OCI-LY1 (cell line): ENCODE data around the gene PRSS35.
"Not testable (repeated sequence)": the region's sequence is repeated elsewhere in the genome, so short reads cannot be mapped to it uniquely, and the experiment has no call there.

Source experiments
- H2AFZ ChIP-seq: fragments of 200-600 bp; sonication (generic), shearing (Covaris generic); 2 replicates; pipeline ENCODE4 v1.6.0; 2014; ENCODE audit warnings: antibody characterized with exemption, mild to moderate bottlenecking, low read length
- H3F3A ChIP-seq: fragments of 200-600 bp; sonication (generic), shearing (Covaris generic); 2 replicates; pipeline ENCODE4 v1.6.0; 2014; ENCODE audit warnings: mild to moderate bottlenecking, antibody characterized with exemption, low read length, moderate library complexity; ENCODE audit not compliant: insufficient read depth
- H3K27ac ChIP-seq: fragments of 200-600 bp; sonication (generic); 2 replicates; pipeline ENCODE4 v1.5.1; 2014; ENCODE audit warnings: low read length, mixed run types, mild to moderate bottlenecking, low read depth; ENCODE audit not compliant: poor library complexity, severe bottlenecking
- H3K27me3 ChIP-seq: fragments of 200-600 bp; sonication (generic); 2 replicates; pipeline ENCODE4 v1.6.0; 2014; ENCODE audit warnings: antibody characterized with exemption, mild to moderate bottlenecking, low read length, moderate library complexity; ENCODE audit not compliant: insufficient read depth
- H3K36me3 ChIP-seq: fragments of 200-600 bp; sonication (generic); 2 replicates; pipeline ENCODE4 v1.6.1; 2014; ENCODE audit warnings: mild to moderate bottlenecking, antibody characterized with exemption, low read length, moderate library complexity, mixed read lengths; ENCODE audit not compliant: insufficient read depth
- H3K4me1 ChIP-seq: fragments of 200-600 bp; sonication (generic); 2 replicates; pipeline ENCODE4 v1.5.1; 2014; ENCODE audit warnings: mild to moderate bottlenecking, low read length, moderate library complexity; ENCODE audit not compliant: insufficient read depth, severe bottlenecking
- H3K4me2 ChIP-seq: fragments of 200-600 bp; sonication (generic), shearing (Covaris generic); 2 replicates; pipeline ENCODE4 v1.6.1; 2014; ENCODE audit warnings: low read length
- H3K4me3 ChIP-seq: fragments of 200-600 bp; sonication (generic); 2 replicates; pipeline ENCODE4 v1.5.1; 2014; ENCODE audit warnings: low read length, low read depth, mild to moderate bottlenecking, mixed read lengths; ENCODE audit not compliant: poor library complexity, severe bottlenecking
- H3K79me2 ChIP-seq: fragments of 200-600 bp; shearing (Covaris generic); 2 replicates; pipeline ENCODE4 v1.6.1; 2016; ENCODE audit warnings: mixed run types, low read length, mixed read lengths; ENCODE audit not compliant: insufficient read depth
- H3K9ac ChIP-seq: fragments of 200-600 bp; sonication (generic), shearing (Covaris generic); 2 replicates; pipeline ENCODE4 v1.6.1; 2014; ENCODE audit warnings: mild to moderate bottlenecking, low read length, mixed read lengths
- H3K9me2 ChIP-seq: fragments of 200-600 bp; sonication (generic), shearing (Covaris generic); 2 replicates; pipeline ENCODE4 v1.6.1; 2014; ENCODE audit warnings: low read depth, mild to moderate bottlenecking, low read length, mixed read lengths
- H3K9me3 ChIP-seq: fragments of 200-600 bp; shearing (Covaris generic); 2 replicates; pipeline ENCODE4 v1.6.1; 2014; ENCODE audit warnings: low read length, mixed read lengths
- H4K20me1 ChIP-seq: fragments of 200-600 bp; sonication (generic), shearing (Covaris generic); 2 replicates; pipeline ENCODE4 v1.6.0; 2016; ENCODE audit warnings: mild to moderate bottlenecking, low read length; ENCODE audit not compliant: insufficient read depth
- EZH2 ChIP-seq: fragments of 200-600 bp; sonication (generic), shearing (Covaris generic); IDR thresholded peaks from 2 replicates; pipeline ENCODE4 v1.8.0; 2017; ENCODE audit warnings: borderline replicate concordance, mixed run types, mild to moderate bottlenecking, antibody characterized with exemption, low read length, moderate library complexity, mixed read lengths
- TF ChIP-seq, protein P1 (sequence below): fragments of 200-600 bp; sonication (generic), shearing (Covaris generic); IDR thresholded peaks from 2 replicates; pipeline ENCODE4 v1.5.1; 2017; ENCODE audit warnings: mild to moderate bottlenecking, antibody characterized with exemption, low read length, moderate library complexity, mixed read lengths

Gene PRSS35

GRCh38 chr6:83556871-83557270, 44.5 kb downstream of the PRSS35 start:
- Histone ChIP-seq H3K36me3 (no peaks in the 10 kb centered on the region), H3K9me2 (no peaks in the 10 kb centered on the region), H3K4me1 (no peaks in the 10 kb centered on the region), H3K79me2 (no peaks in the 10 kb centered on the region), H3F3A (no peaks in the 10 kb centered on the region), H3K4me2 (no peak overlapping the region), H3K4me3 (no peak overlapping the region), H3K27me3 (no peaks in the 10 kb centered on the region), H3K9me3 (no peaks in the 10 kb centered on the region), H3K9ac (no peak overlapping the region), H4K20me1 (no peaks in the 10 kb centered on the region), H2AFZ (no peak overlapping the region), H3K27ac (no peak overlapping the region)
- no peak for TF ChIP-seq EZH2
- TF ChIP-seq, protein P1, sequence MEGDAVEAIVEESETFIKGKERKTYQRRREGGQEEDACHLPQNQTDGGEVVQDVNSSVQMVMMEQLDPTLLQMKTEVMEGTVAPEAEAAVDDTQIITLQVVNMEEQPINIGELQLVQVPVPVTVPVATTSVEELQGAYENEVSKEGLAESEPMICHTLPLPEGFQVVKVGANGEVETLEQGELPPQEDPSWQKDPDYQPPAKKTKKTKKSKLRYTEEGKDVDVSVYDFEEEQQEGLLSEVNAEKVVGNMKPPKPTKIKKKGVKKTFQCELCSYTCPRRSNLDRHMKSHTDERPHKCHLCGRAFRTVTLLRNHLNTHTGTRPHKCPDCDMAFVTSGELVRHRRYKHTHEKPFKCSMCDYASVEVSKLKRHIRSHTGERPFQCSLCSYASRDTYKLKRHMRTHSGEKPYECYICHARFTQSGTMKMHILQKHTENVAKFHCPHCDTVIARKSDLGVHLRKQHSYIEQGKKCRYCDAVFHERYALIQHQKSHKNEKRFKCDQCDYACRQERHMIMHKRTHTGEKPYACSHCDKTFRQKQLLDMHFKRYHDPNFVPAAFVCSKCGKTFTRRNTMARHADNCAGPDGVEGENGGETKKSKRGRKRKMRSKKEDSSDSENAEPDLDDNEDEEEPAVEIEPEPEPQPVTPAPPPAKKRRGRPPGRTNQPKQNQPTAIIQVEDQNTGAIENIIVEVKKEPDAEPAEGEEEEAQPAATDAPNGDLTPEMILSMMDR, result no peak

DNA sequence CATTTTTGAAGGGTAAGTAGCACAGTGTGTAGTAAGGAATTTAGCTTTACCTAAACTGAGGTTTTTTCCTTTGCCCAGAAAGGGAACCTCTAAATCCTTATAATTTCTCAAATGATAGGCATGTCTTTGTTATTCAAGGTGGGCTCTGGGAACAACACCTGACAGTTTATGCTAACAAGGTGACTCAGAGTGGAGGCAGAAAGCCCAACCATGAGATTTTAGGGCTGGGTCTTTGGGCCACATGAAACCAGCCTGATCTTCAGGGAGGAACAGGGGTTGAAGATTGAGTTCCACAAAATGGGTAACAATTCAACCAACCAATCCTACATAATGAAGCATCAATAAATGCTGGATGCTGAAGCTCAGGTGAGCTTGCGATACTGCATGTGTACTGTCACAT, 46.6 kb downstream of the PRSS35 start:
- H3K79me2 ChIP-seq, result no peaks in the 10 kb centered on the region

DNA sequence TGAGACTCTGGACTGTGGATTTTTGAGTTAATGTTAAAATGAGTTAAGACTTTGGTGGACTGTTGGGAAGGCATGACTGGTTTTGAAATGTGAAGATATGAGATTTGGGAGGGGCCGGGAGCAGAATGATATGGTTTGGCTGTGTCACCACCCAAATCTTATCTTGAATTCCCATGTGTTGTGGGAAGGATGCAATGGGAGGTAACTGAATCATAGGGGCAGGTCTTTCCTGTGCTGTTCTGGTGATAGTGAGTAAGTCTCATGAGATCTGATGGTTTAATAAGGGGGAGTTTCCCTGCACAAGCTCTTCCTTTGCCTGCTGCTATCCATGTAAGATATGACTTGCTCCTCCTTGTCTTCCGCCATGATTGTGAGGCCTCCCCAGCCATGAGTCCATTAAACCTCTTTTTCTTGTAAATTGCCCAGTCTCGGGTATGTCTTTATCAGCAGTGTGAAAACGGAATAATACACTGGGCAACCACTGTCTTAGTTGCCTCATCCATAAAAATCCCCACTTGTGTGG, 59.4 kb downstream of the PRSS35 start:
- not testable (repeated sequence) for H3K4me2 ChIP-seq, H3K4me3 ChIP-seq, H3K27me3 ChIP-seq, H3K4me1 ChIP-seq, H3K9me2 ChIP-seq, H4K20me1 ChIP-seq, H2AFZ ChIP-seq, H3K27ac ChIP-seq, H3K36me3 ChIP-seq, H3K9ac ChIP-seq, H3K79me2 ChIP-seq, H3F3A ChIP-seq, H3K9me3 ChIP-seq

More for the DNA sequence above, 46.6 kb downstream of the PRSS35 start:
- Histone ChIP-seq H4K20me1 (no peaks in the 10 kb centered on the region), H3K36me3 (no peaks in the 10 kb centered on the region), H3K27me3 (no peaks in the 10 kb centered on the region), H3K27ac (no peak overlapping the region), H2AFZ (no peak overlapping the region), H3K9ac (no peak overlapping the region), H3K9me3 (no peaks in the 10 kb centered on the region), H3K9me2 (no peaks in the 10 kb centered on the region), H3K4me1 (no peaks in the 10 kb centered on the region), H3K4me2 (no peak overlapping the region), H3K4me3 (no peak overlapping the region), H3F3A (no peaks in the 10 kb centered on the region)
- TF ChIP-seq, protein P1, result no peak
- TF ChIP-seq EZH2, result no peak

DNA sequence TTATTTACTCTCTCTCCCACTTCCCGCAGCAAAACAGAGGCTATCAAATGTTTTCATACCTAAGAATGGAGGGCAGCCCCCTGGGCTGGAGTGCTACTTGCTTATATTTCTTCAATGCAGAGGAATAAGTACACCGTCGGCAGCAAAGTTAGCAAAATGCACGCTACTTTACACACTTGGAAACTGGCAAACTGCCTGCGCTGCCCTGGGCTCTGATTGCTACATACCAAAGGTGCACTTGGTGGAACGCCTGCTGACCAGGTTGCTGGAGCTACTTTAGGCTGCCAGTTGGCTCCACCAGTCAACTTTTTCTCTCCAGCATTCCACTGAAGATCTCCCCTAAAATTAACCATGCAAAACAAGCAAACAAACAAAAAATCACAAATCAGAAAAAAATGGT, 62.4 kb downstream of the PRSS35 start:
- Histone ChIP-seq H3K9ac (no peak overlapping the region), H3K4me1 (no peaks in the 10 kb centered on the region), H3K79me2 (no peaks in the 10 kb centered on the region), H4K20me1 (no peaks in the 10 kb centered on the region), H3K9me3 (no peaks in the 10 kb centered on the region), H2AFZ (no peak overlapping the region), H3K4me3 (no peak overlapping the region), H3K36me3 (no peaks in the 10 kb centered on the region), H3K27ac (no peak overlapping the region), H3K27me3 (no peaks in the 10 kb centered on the region), H3K9me2 (no peaks in the 10 kb centered on the region), H3K4me2 (no peak overlapping the region), H3F3A (no peaks in the 10 kb centered on the region)
- no peak for TF ChIP-seq EZH2
- TF ChIP-seq, protein P1, result no peak
